HG02642 (cell line): ENCODE data around the gene PRPH2.
"Not testable (repeated sequence)": the region's sequence is repeated elsewhere in the genome, so short reads cannot be mapped to it uniquely, and the experiment has no call there.

Experiments used
- ATAC-seq: cut with Tn5 transposase; IDR thresholded peaks from one replicate; pipeline ENCODE4 v1.9.1; 2021; ENCODE audit warnings: mild to moderate bottlenecking; ENCODE audit not compliant: unreplicated experiment, poor library complexity

The PRPH2 gene

DNA sequence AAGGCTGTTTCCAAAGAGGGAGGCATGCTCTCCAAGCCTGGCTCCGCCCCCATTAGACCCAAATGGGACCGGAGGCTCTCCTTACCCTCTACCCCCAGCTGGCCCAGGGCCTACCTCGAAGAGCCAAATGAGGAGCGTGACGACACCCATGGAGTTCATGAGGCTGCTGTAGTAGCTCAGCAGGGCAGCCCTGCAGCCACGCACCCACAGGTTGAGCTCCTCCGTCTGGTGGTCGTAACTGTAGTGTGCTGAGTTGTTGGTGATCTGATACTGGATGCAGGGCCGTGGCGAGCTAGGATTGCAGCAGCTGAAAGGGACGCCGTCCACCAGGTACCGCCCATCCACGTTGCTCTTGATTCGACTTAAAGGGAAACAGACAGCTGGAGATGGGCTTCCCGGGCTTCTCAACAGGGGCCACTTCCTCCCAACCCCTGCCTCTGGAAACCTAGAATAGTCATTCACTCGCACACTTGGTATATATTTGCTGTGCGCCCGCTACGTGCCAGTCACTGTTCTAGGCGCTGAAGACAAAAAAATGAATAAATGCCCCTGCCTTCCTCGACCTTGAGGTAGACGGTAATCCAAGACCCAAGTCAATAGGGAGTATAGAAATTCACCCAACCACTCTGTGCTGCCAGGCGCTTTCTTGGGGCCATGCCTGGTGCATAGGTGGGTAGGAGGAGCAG, 18.0 kb downstream of the PRPH2 start:
- ATAC-seq: no peak

DNA sequence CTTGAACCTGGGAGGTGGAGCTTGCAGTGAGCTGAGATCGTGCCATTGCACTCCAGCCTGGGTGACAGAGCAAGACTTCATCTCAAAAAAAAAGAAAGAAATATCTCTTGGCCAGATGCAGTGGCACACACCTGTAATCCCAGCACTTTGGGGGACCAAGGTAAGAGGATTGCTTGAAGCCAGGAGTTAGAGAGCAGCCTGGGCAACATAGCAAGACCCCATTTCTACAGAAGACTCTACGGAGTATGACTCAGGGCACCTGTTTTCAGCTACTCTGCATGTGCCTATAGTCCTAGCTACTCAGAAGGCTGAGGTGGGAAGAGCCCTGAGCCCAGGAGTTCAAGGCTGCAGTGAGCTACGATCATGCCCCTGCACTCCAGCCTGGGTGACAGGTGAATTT, 19.6 kb downstream of the PRPH2 start:
- ATAC-seq: not testable (repeated sequence)

DNA sequence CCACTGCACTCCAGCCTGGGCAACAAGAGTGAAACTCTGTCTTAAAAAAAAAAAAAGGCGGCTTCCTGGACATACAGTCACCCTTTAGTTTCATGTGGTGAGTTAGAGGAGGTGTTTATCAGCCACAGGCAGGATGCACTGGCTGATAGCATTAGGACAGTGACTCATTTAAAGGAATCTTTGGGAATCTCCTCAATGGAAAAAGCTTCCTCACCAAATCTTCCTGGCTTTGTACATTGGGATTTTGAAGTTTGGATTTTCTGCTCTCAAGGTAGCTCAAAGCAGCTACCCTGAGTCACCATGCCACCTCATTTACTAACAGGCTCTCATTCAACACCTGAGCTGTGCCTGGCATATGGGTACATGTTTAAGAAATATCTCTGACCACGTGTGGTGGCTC, 20.2 kb downstream of the PRPH2 start:
- ATAC-seq: no peak

DNA sequence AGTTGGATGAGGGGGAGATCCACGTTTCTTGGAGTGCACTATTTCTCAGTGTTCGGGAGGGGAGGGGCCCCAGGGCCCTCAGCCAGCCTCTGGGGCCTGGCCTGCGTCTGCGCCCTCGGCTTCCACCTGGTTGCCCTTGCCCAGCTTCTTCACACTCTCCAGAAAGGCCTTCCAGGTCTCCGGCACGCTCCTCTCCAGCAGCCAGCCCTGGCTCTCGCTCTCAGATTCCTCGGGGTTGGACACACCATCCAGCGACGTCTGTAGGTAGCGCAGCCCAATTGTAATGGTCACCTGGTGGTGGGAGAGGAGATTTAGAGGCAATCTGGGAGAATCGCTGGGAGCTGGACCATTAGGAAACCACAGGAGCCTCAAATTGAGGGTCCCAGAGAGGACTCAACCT, 24.2 kb downstream of the PRPH2 start:
- no peak for ATAC-seq

DNA sequence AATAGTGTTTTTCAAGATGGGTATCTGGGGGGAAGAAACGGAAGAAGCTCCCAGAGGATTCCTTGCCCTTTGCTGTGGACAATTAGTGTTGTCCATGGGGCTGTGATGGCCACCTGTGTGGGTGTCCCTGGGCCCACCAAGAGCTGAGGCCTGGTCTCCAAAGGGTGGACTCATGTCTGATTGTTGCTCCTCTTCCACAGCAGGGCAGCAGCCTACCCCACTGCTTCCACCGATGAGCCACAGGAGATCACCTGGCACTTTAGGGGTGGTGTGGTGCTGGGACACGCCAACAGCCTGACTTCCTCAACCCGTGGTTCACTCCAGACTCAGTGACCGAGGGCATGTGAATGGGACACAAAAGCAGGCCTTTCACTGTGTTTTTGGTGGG, 25.1 kb downstream of the PRPH2 start:
- ATAC-seq: no peak

DNA sequence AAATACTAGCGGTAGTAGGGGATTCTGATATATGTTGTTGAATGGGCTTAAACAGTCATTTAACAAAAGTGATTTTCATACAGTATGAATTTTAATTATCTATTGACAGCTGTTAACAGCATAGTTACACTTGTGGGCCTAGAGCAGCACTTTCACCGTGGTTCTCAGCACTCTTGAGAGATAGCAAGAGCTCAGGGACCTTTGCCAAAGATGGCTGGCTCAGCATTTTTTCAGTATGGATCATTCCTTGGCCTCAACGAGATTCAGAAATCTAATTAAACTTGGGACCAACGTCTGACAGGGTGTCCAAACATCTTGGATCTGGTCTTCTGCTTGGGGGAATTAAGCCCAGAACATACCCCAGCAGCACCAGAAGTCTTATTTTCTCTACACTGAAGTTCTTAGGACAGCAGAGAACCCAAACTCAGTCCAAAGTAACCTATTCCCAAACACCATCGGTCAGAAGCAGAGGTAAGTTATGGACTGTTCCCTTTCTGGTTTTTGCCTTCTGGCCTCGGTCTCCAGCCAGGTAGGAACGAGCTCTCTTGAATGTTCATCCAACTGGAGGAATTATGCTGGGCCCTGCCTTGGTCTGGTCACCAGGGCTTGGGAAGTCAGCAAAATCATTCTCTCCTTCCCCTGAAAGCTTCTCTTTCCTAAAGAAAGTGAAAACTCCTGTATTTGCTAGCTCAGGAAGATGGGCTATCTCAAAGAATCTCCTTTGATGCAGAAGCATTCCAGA, 25.7 kb downstream of the PRPH2 start:
- ATAC-seq: no peak

GRCh38 chr6:42694586-42694985, 27.8 kb downstream of the PRPH2 start:
- no peak for ATAC-seq

- no peak for ATAC-seq
These were observed 28.6 kb downstream of the PRPH2 start for GRCh38 chr6:42693725-42694323.

DNA sequence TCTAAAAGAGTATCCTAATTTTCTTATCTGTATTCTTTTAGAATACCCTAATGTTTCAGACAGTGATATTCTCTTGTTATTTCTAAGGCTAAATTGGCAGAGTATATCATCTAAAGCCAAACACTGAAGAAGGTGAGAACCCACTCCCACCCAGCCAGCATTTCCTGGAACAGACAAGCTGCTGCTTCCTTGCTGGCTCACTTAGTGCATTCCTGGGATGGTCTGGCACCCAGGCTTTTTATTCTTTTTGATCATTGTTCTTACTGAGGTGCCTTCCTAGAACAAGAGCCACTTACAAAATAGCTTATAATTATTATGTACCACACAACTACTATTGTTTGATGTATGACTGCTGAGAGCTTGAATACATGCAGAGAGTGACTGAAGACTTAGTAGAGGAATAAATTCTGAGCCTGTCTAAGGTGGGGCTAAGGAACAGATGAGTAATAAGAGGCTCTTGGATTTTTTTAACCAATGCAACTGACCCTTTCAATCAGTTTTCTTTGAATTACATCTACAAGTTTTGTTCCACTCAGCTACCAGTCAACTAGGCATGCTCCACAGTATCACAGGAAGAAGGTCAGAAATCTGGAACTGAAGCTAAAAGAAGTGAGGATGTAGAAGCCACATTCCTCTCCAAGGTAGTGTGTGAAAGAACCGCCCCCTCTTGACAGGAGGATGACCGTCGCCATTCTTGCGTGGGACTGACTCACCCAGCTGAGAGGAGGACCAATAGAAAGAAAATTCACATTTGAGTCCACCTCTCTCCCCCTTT, 30.1 kb downstream of the PRPH2 start:
- no peak for ATAC-seq

- no peak for ATAC-seq
These were observed 31.5 kb downstream of the PRPH2 start for GRCh38 chr6:42690872-42691271.

DNA sequence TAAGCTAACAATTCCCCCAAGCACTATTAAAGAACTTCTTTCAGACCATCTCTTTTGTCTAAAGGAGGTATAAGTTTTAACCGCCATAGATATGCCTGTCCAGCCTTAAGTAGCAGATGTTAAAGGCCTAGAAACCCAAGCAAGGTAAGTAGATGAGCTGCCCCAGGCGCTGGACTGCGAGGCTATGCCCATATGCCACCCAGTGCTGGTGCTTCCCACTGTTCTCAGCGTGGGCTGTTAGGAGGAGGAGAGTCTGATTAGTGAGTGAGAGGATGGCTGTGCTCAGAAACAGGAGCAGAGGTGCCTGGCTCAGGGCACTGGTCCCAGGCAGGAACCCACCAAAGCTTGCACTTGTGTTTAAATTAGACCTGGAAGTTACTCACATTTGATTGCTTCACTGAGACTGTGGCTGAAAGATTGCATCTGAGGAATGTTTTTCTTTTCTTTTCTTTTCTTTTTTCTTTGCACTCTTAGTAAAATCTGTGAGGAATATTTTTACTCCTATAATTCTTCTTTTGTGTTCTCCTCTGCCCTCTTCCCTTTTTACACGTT, 32.2 kb downstream of the PRPH2 start:
- no peak for ATAC-seq

DNA sequence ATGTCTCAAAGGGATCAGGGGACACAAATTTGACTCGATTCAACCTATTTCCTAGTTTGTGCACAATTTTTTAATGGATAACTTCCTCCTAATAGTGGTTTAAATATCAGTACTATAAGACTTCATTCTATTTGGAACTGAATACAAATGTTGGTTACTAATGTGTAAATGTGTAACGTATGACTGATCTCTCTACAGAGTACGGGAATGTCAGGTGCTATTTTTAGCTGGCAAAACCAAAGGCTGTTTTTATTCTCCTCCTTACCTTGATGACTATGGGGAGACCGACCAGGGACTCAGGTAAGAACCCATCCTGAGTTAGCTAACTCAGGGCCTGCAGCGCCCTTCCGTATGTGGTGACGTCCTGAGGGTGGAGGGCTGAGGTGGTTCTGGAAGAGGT, 33.0 kb downstream of the PRPH2 start:
- ATAC-seq: no peak

DNA sequence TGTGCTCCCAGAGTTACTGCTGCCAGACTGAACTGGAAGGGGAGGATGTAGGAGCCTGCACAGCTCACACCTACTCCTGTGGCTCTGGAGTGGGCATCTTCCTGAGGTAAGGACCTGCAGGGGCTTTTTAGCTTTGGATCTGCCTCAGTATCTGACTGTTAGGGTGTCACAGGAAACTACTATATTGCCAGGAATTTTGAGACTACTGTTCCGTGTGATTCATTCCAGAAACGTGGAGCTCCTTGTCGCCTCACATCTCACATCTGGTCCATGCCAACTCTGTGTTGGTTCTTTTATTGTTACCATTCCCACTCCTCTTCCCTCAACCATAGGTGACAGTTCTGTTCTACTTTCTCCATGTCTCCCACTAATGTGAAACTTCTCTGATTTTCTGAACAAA, 34.1 kb downstream of the PRPH2 start:
- no peak for ATAC-seq

GRCh38 chr6:42679358-42679757, 43.0 kb downstream of the PRPH2 start:
- no peak for ATAC-seq

DNA sequence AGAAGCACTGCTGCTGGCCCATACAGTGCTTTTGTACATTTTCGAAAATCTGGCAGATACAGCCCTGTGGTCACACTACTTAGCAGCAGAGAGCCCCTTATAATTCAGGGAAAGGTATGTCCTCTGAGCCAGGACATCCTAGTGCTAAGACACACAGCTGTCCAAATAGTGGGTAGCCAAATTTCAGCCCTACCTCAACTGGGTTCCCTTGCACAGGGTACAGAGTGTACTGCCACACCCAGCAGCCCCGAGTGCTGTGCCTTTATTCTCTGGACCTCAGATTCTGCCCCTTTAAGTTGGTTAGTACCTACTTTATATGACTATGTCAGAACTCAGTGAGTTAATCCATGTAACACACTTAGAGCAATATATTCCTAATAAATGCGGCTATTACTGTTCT, 47.6 kb downstream of the PRPH2 start:
- ATAC-seq: no peak

GRCh38 chr6:42674368-42674767, 48.0 kb downstream of the PRPH2 start:
- ATAC-seq: not testable (repeated sequence)

- ATAC-seq: no peak
These were observed 57.7 kb downstream of the PRPH2 start for GRCh38 chr6:42664718-42665117.

DNA sequence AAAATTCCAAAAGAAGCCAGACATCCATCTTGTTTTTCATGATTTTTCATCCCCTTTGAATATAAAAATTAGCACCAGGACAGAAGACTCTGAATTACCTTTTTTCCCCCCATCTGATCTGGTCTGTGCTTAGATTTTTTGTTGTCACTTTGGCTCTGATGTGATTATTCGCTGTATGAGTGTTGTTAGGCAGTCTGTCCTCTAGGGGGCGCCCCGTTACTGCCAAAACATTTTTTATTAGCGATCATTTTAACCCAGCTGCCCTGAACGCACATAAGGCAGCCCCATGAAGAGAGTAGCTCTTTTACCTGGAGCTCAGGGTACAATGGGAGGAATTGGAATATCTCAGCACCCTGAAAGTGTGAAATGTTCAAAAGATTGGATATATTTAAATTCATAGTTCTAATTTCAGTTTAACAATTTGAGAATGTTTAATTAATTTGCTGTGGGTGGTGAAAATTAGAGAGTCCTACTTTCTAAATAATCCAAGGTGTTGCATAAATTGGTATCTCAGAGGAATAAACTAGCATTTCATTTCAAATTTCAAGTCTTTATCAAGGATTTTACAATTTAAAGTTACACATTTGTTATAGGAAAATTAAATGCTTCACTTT, 60.8 kb downstream of the PRPH2 start:
- ATAC-seq: no peak

DNA sequence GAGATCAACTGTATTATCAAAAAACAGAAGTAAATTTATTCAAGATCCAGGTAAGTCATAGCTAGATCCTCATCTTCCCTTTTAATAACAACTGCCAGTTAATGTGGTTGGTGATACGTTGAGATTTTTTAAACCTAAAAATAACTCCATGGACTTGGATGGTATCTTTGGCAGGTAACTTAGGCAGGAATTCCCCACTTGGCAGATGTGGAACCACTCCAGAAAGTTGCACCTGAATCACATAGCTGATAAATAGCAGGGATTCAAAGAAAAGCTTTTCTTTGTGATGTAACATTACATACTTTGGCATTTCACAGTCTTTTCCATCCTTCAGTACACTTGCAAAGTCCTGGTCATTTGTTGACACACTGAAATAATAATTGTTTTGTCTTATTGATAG, 62.6 kb downstream of the PRPH2 start:
- no peak for ATAC-seq

DNA sequence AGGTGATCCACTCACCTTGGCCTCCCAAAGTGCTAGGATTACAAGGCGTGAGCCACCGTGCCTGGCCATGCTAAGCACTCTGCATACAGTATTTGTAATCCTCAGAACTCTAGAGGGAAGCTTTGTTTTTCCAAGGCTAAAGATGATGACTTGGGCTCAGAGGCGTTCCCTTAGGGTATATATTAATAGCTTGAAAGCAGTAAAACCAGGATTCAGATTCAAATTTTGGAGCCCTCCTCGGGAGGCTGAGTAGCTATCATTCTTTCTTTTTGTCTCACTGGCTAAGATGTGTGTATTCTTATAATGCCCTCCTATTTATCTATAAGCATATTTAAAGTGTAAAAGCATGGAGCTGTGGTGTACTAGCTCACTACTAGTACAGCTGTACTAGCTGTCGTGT, 68.5 kb downstream of the PRPH2 start:
- no peak for ATAC-seq
